Mammary epithelial cell (primary cell): ENCODE measurements around the gene SAP30BP.

Experiments used
- CTCF ChIP-seq, 2 donors: IDR thresholded peaks in 1 of 2; conservative IDR thresholded peaks in 1 of 2; 2 replicates each; pipeline ENCODE4 v1.5.1; 2011 to 2012; ENCODE audit warnings: inconsistent platforms in 2 of 2, low read length in 2 of 2, mild to moderate bottlenecking in 2 of 2, control low read depth in 1 of 2, low read depth in 1 of 2; ENCODE audit not compliant: insufficient read depth in 1 of 2; ENCODE audit errors: extremely low read depth in 1 of 2
- EZH2 ChIP-seq: IDR thresholded peaks from 2 replicates; pipeline ENCODE4 v1.6.1; 2012; ENCODE audit warnings: low read length, inconsistent platforms, borderline replicate concordance

- TF ChIP-seq CTCF (conservative IDR thresholded peaks at IDR 0.05 in 1 of 2, IDR thresholded peaks at IDR 0.05 in 1 of 2; ENCODE audit: extremely low read depth in 1 of 2, insufficient read depth in 1 of 2, low read depth in 1 of 2, low read length in 2 of 2) = no peak
- TF ChIP-seq EZH2 = no peak
Observed at GRCh38 chr17:75751676-75752404, 84.7 kb downstream of the SAP30BP start.
